D341Med (cell line): ENCODE results near the gene NAPG.
A peak's percentile ranks its signal among the peaks of the same experiment; 100 is the strongest.
"Not testable (repeated sequence)": the region's sequence is repeated elsewhere in the genome, so short reads cannot be mapped to it uniquely, and the experiment has no call there.

ENCODE experiments used
- DNase-seq: peaks from one replicate; pipeline ENCODE4 v3.0.0; 2012; ENCODE audit warnings: low spot score

NAPG gene

DNA sequence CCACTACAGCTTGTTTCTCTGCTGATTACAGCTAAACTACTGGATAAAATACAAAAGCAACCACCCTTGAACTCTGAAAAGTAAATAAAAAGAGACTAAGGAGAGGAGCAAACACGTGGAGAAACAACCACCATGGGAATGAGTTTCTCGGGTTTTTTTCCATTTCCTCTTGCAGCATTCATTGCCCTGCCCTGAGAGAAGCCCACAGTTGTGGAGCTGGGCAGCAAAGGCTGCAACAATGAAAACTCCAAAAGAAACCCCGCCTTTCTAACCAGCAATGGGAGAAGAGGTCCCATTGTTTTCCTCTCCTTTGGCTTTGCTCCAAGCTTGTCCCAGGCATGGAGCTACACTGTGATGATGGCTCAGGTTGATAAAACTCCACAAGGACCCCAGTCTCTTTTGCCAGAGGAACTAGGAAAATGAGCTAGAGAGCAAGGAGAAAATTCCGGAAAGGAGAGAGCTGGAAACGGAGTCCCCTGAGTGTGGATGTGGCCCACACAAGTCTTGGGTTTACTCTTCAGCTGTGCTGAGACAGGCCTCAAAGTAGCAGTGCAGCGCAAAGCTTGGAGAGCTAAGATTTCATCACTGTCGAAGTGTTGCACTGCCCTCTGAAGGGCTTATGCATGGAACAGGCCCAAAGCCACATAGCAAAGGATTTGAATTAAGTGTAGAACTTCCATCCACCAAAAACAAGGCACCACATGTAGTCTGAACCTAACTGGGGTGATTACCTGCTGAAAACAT, 20.9 kb downstream of the NAPG start:
- no peak for DNase-seq

DNA sequence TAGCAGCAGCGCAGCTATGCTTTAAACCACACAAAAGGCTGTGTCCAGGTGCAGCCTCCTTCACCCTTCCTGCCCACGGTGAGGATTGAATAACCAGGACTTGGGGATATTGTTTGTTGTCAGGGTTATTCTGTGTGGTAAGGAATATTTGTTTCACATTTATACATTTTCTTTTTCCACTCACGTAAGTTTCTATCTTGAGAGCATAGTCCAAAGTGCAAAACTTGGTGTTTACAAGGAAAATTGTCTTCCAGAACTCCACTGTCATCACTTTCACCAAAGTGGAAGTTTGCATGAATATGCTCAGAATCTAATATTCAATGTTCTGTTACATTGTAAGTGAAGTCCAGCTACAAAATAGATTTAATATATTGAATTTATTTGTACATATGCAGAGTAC, 26.4 kb downstream of the NAPG start:
- DNase-seq, result no peak

DNA sequence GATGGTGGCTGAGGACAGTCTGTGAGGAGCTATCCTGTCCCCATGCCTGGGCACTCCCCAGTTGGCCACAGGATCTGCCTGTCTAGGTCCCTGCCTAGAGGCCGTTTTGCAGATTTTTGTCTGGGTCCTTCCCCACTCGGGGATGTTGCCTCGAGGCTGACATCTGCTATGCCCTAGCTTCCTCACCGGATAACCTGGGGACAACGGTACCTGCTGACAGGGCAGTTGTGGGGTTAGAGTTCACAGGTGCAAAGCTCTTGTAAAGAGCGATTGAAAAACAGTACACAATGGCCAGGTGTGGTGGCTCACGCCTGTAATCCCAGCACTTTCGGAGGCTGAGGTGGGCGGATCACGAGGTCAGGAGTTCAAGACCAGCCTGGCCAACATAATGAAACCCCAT, 30.4 kb downstream of the NAPG start:
- not testable (repeated sequence) for DNase-seq

DNA sequence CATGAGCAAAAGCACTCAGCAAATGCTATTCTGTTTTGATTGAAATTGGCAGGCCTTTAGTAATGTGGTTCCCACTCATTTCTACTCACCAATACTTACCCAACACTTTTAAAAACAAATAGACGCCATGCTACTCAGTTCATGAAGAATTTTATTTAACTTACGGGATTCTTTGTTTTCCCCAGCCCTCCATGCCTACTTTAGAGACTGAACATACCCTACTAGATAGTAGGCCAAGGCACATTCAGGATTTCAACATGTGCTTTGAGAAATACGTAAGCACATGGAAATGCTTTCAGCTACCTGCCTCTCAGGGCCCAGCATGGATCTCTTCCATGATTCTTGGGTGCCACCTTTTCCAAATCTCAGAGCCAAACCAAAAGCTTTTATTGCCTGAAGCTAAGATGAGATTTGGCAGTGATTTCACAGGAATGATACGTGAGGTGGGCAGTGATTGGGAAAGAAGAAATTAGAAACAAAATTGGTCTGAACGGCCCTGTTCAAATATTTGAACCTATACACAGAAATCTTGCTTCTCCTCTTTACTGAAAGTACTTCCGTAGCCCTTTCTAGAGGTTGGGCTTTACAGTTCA, 31.4 kb downstream of the NAPG start:
- DNase-seq, result no peak

DNA sequence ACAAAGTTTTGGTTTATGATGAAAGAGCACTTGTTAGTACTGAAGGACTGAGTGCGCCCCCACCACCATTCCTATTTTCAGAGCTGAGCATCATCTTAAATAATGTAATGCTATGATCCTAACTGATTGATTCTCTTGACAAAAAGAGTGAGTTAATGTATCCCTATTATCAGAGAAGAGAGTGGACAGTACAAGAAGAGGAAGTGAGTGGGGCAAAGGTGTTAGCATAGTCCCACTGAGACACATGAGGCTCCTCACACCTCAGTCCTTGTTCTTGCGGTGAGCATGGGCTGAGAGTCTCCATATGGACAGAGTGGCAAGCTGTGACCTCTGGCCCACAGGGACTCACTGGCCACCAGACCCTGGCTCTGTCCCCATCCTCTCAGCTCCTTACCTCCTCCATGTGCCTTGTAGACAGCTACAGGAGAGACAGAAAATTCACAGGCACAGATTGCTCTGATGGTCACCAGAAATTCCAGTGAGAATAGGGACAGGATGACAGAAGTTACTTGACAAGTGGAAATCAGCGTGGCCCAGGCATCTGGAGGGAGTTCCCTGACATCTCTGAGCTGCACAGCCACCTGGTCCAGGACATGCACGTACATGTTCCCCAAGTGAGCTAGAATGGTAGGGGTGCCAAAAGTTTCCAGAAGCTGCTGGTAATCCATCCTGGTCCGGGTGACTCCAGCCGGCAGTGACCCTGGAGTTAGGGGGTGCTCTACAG, 32.6 kb downstream of the NAPG start:
- no peak for DNase-seq

DNA sequence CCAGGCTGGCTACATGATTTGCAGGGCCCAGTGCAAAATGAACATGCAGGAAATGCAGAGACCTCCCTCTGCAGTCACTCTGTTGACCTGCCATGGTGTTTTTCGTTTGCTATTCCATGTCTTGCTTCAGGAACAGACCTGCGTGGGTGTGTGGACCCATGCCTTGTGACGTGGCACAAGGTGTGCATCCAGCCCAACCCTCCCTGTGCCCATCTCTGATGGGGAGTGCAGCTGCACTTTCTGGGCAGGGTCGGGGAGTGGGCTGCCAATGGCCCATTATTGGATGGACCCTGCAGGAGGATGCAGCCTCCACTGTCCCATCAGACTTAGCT, 33.1 kb downstream of the NAPG start:
- DNase-seq, result no peak

DNA sequence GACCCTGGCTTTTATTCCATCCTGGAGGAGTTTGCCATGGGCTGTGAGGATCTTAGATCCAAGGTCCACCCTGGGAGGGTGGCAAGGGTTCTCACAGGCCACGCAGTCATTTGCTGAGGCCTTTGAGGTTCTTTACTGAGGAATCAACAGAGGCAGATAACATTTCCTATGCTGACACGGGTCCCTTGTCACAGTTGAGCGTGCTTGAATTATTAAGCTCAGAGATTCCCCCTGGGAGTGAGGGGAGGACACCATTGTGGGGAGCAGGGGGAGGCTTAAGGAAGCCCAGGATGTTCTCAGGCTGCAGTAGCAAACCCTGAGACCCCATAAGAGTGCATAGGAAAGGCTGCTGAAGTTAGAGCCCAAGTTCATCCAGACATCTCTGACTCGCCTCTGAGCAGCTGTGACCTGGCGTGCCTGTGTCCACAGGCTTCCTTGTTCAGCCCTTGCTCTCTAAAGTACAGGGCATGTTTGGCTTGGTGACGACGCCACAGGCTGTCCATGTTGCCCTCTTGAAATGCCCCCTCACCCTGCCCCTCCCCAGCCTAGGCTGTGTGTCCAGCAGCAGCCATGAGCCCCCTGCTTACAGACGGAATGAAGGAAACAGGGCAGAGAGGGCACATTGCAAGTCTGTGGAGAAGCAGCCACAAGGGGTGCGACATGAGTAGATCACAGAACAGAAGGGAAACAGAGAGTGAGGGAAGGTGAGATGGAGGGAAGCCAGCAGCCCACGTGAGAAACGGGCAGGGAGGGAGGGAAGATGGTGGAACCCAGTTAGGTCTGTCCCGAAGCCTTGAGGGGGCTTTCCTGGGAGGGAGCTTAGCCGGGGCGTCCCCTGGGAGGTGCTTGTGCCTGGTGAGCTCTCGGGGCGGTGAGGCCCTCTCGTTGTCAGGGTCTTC, 34.0 kb downstream of the NAPG start:
- peak; percentile 76 for DNase-seq

DNA sequence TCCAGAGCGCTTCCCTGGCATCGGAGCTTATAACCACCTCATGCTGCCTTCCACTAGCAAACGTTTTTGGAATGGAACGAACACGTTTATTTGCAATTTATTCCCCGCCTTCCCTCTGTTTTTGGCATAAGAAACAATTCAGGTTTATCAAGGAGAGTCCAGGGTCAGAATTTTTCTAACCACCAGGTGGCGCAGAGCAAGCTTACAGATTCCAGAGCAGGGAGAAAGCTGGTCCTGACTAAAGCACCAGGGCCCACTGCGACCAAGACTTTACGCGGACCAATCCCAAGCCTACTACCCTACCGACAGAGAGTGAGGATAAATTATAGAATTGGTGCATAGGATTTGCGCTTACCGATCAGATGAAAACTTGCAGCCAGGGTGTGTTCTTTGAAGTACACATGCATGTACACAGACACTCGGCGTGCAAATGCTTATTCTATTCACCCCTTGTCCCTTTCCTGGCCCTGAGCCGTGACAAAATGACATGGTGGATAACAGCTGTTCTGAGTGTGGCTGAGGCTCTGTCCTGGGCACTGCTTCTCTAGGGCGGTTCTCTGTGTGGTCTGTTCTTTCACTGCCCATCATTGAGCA, 34.7 kb downstream of the NAPG start:
- DNase-seq, result peak; percentile 84

DNA sequence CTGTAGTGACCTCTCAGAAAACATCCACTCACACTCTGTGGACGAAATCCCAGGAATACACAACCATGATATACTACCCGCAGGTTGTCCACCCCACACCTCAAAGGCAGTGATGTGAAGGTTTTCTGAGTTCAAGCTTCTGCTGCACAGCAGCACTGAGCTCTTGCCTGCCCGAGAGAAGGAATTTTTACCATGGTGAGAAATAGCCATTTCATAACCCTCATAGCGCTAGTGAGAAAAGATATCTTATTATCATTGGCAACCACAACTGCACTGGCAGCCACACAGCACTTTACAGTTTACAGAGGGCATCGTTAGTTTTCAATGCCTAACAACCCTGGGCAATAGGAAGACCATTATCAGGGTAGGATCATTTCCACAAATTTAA, 36.9 kb downstream of the NAPG start:
- no peak for DNase-seq

DNA sequence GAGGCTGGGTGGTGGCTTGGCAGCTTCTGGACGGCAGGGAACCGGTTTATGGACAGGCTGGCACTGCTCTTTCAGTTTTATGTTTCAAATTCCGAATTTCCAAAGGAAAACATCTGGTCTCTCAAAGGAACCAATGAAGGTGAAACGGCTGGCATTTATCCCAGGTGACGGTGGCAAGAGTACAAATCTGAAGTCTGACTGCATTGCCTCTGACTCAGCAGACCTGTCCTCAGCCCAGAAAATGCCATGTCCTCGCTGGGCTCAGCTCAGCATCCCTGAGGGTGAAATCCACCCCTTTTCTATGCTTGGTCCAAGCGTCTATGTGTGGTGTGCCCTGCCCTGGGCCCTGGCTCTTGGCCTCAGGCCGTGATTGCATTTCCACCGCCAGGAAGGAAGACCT, 38.1 kb downstream of the NAPG start:
- no peak for DNase-seq

DNA sequence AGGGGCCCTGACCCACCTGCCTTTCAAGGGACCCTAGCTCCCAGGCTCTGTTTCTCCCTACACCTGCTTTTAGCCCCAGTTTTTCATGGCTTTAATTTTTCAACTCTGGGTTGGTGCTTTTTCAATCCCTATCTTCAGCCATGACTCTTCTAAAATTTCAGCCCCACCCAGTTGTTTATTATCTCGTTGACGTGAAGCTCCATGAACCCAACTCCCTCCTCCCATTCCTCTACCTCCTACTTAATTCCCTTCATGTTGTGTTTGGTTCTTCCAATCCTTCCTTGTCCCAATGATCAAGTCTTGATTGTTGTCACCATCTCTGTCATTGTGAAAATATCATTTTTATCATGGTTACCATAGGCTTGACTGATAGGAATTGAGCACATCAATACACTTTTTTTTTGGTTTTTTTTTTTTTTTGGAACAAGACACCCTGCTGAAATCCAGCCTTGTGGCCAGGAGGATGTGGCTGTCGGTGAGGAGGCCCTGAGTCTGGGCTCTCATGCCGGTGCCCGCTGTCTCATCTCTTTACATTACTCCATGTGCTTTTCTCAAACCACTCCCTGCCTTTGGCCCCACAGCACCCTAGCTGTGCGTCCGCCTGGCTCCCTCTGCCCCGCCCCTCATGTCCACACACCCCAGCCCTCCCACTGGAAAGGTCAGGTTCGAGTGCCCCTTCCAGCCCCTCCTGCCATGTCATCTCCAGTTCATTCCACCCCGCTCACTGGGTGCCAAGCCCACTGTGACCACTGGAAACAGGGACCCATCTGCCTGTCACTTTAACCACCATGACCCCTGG, 39.3 kb downstream of the NAPG start:
- DNase-seq, result no peak

DNA sequence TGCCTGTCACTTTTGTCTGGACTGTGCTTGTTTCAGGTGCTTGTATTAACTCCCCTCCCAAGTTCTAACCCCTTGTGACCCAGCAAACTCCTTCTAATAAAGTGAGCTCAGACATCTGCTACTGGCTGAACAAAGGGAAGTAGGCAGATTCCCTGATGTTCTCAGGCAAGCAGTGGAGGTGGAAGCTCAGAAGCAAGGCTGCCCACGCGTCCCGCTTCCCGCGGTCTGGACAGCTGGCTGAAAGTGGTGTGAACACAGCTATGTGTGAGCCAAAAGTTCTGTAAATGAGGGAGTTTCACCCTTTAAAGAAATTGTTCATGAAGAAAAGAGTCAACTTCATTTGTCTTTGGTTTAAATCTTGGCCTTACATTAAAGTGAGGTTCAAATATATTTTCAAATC, 40.0 kb downstream of the NAPG start:
- no peak for DNase-seq

DNA sequence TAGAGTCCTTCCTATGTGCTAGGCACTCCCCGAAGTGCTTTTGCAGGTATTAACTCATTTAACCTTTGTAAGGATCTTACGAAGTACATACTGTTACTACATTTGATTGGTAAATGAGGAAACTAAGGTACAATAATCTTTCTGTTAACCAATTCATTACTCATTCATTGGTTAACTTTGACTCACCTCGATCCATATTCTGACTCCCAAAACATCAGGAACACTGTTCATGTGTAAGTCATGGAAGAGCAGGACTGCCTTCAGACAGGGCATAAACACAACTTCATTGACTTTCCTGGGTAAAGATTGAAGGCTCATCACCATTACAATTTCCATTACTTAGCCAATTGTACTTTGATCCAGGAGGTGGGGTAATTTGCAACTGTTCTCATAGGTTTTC, 40.6 kb downstream of the NAPG start:
- DNase-seq, result no peak

DNA sequence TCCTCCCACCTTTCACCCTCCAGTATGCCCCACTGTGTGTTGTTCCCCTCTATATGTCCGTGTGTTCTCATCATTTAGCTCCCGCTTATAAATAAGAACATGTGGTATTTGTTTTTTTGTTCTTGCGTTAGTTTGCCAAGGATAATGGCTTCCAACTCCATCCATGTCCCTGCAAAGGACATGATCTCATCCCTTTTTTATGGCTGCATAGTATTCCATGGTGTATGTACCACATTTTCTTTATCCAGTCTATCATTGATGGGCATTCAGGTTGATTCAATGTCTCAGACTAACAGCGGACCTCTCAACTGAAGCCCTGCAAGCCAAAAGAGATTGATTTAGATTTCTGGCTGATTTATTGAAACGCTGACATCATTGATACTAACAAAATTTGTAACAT, 44.1 kb downstream of the NAPG start:
- DNase-seq, result not testable (repeated sequence)

DNA sequence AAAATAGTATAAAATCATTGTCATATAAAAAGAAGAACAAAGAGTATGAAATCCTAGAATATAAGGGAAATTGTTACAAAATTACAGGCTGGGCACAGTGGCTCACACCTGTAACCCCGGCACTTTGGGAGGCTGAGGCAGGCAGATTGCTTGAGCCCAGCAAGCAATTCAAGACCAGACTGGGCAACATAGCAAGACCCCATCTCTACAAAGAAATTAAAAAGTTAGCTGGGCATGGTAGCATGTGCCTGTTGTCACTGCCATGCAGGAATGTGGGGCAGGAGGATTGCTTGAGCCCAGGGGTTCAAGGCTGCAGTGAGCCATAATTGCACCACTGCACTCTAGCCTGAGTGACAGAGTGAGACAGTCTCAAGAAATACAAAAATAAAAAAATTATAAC, 44.8 kb downstream of the NAPG start:
- DNase-seq, result no peak

DNA sequence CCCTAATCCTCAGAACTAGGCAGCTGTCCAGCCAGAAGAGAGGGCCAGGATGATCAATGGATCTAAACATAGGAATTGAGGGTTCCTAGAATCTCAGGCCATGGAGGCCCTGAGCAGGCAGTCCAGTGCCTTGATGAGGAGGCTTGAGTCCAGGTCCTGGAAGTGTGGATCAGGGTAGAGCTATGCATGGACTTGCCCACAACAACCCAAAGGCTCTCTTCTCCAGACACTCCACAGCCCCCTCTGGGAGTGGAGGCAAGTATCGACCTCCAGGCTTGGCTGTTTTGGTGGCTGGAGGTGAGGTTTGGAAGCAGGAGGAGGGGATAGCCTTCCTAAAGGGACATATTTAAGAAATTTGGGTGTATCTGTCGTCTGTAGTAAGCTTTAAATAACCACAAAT, 45.7 kb downstream of the NAPG start:
- DNase-seq, result no peak

DNA sequence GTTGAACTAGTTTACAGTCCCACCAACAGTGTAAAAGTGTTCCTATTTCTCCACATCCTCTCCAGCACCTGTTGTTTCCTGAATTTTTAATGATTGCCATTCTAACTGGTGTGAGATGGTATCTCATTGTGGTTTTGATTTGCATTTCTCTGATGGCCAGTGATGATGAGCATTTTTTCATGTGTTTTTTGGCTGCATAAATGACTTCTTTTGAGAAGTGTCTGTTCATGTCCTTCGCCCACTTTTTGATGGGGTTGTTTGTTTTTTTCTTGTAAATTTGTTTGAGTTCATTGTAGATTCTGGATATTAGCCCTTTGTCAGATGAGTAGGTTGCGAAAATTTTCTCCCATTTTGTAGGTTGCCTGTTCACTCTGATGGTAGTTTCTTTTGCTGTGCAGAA, 47.4 kb downstream of the NAPG start:
- not testable (repeated sequence) for DNase-seq

DNA sequence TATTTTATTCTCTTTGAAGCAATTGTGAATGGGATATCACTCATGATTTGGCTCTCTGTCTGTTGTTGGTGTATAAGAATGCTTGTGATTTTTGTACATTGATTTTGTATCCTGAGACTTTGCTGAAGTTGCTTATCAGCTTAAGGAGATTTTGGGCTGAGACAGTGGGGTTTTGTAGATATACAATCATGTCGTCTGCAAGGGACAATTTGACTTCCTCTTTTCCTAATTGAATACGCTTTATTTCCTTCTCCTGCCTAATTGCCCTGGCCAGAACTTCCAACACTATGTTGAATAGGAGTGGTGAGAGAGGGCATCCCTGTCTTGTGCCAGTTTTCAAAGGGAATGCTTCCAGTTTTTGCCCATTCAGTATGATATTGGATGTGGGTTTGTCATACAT, 48.6 kb downstream of the NAPG start:
- not testable (repeated sequence) for DNase-seq

DNA sequence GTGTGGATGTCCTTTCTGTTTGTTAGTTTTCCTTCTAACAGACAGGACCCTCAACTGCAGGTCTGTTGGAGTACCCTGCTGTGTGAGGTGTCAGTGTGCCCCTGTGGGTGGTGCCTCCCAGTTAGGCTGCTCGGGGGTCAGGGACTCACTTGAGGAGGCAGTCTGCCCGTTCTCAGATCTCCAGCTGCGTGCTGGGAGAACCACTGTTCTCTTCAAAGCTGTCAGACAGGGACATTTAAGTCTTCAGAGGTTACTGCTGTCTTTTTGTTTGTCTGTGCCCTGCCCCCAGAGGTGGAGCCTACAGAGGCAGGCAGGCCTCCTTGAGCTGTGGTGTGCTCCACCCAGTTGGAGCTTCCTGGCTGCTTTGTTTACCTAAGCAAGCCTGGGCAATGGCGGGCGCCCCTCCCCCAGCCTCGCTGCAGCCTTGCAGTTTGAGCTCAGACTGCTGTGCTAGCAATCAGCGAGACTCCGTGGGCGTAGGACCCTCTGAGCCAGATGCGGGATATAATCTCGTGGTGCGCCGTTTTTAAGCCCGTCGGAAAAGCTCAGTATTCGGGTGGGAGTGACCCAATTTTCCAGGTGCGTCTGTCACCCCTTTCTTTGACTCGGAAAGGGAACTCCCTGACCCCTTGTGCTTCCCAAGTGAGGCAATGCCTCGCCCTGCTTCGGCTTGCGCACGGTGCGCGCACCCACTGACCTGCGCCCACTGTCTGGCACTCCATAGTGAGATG, 52.2 kb downstream of the NAPG start:
- DNase-seq, result not testable (repeated sequence)

DNA sequence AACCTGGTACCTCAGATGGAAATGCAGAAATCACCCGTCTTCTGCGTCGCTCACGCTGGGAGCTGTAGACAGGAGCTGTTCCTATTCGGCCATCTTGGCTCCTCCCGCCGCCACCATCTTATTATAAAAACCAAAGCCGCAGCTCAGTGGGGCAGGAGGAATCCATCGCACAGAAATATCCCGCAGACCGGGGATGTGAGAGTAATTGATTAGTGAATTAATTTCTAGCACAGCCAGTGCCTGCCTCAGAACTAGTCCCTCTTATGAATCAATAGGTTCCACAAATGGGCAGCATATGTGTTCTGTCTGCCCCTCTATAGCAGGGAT, 52.7 kb downstream of the NAPG start:
- not testable (repeated sequence) for DNase-seq
